MM.1S (cell line): ENCODE measurements around the gene WDR31.

Experiments
- DNase-seq: peaks from one replicate; pipeline ENCODE4 v3.0.0-alpha.2; 2015
- H2AFZ ChIP-seq: fragments of 300-600 bp; sonication (generic); 2 replicates; pipeline ENCODE4 v1.6.0; 2016; ENCODE audit warnings: antibody characterized with exemption, low read length
- H3F3A ChIP-seq: fragments of 300-600 bp; sonication (generic); 2 replicates; pipeline ENCODE4 v1.6.1; 2016; ENCODE audit warnings: mild to moderate bottlenecking, antibody characterized with exemption, low read length, moderate library complexity, mixed read lengths; ENCODE audit not compliant: insufficient read depth
- H3K27ac ChIP-seq: fragments of 300-600 bp; sonication (generic); 2 replicates; pipeline ENCODE4 v1.5.1; 2016; ENCODE audit warnings: mild to moderate bottlenecking, low read length
- H3K27me3 ChIP-seq: fragments of 300-600 bp; sonication (generic); replicated peaks from 2 replicates; pipeline ENCODE4 v1.6.0; 2016; ENCODE audit warnings: low read length; ENCODE audit not compliant: insufficient read depth
- H3K36me3 ChIP-seq: fragments of 300-600 bp; sonication (generic); replicated peaks from 2 replicates; pipeline ENCODE4 v1.6.1; 2016; ENCODE audit warnings: mild to moderate bottlenecking, low read length, mixed read lengths; ENCODE audit not compliant: insufficient read depth
- H3K4me1 ChIP-seq: fragments of 300-600 bp; sonication (generic); 2 replicates; pipeline ENCODE4 v1.6.1; 2016; ENCODE audit warnings: low read length, mixed read lengths
- H3K4me2 ChIP-seq: fragments of 300-600 bp; sonication (generic); 2 replicates; pipeline ENCODE4 v1.6.0; 2016; ENCODE audit warnings: low read depth, low read length
- H3K4me3 ChIP-seq: fragments of 300-600 bp; sonication (generic); 2 replicates; pipeline ENCODE4 v1.5.1; 2016; ENCODE audit warnings: low read length, mixed read lengths
- H3K79me2 ChIP-seq: fragments of 300-600 bp; sonication (generic); 2 replicates; pipeline ENCODE4 v1.6.1; 2016; ENCODE audit warnings: mixed run types, low read length, mixed read lengths
- H3K9ac ChIP-seq: fragments of 300-600 bp; sonication (generic); 2 replicates; pipeline ENCODE4 v1.6.1; 2016; ENCODE audit warnings: low read length, mixed read lengths
- H3K9me2 ChIP-seq: fragments of 300-600 bp; sonication (generic); replicated peaks from 2 replicates; pipeline ENCODE4 v1.6.1; 2016; ENCODE audit warnings: mild to moderate bottlenecking, low read length, mixed read lengths; ENCODE audit not compliant: insufficient read depth
- H3K9me3 ChIP-seq: fragments of 300-600 bp; sonication (generic); replicated peaks from 2 replicates; pipeline ENCODE4 v1.6.1; 2016; ENCODE audit warnings: mild to moderate bottlenecking, low read length, mixed read lengths; ENCODE audit not compliant: insufficient read depth
- H4K20me1 ChIP-seq: fragments of 300-600 bp; sonication (generic); 2 replicates; pipeline ENCODE4 v1.6.1; 2016; ENCODE audit warnings: mild to moderate bottlenecking, low read length, moderate library complexity, mixed read lengths; ENCODE audit not compliant: insufficient read depth
- CTCF ChIP-seq: fragments of 300-600 bp; sonication (generic); IDR thresholded peaks from 2 replicates; pipeline ENCODE4 v1.5.1; 2016; ENCODE audit warnings: antibody characterized with exemption, low read length, mixed read lengths
- EZH2 ChIP-seq: fragments of 300-600 bp; sonication (generic); optimal IDR thresholded peaks from 2 replicates; pipeline ENCODE3; 2017; ENCODE audit warnings: low read depth, mild to moderate bottlenecking, antibody characterized with exemption, low read length, mixed read lengths
- EZH2phosphoT487 ChIP-seq: fragments of 300-600 bp; sonication (generic); IDR thresholded peaks from 2 replicates; pipeline ENCODE4 v1.6.1; 2018; ENCODE audit warnings: antibody characterized with exemption, low read length

The WDR31 gene

DNA sequence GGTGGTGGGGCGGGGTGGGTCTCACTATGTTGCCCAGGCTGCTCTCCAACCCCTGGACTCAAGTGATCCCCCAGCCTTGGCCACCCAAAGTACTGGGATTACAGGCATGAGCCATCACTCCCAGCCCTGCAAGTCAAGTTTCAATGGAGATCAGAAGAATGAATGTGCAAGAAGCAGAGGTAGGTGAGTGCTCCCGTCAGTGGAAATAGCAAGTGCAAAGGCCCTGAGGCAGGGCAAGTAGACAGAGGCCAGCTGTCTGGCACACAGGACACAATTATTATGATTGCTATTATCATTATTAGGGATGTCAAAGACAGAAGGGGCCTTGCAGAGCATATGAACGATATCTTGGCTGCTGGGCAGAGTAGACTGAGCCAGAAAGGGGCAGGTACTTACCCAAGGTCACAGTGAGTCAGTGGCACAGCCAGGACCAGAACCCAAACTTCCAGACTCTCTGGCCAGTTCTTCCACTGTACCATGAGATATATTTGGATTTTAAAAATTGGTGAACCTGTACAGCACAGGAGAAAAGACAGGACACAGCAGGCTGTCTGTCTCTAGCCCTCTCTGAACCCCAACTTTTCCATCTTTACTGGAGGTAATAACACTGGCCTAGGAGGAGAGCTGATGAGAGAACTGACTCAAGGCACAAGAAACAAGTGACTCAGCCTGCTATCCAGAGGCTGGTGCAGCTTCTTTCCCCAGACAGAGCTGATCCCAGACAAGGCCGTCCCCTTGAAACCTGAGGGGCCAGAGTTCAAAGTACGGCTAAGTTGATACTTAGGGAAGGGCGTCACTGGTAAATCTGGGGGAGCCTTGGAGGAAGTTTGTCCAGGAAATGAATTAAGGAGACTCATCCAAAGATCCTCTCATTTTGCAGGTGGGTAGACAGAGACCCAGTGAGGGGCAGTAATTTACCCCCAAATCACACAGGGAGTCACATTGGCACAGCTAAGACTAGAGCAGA, 35.3 kb upstream of the WDR31 start:
- Histone ChIP-seq H3K9me2 (no peaks in the 10 kb centered on the region), H3K27me3 (no peaks in the 10 kb centered on the region), H3K4me2 (peak overlapping the region; percentile 77), H3K36me3 (no peaks in the 10 kb centered on the region), H3K9ac (peak overlapping the region; percentile 41; the same call in 1 of the 2 replicates), H3K27ac (peak overlapping the region; percentile 4; the same call in 1 of the 2 replicates), H4K20me1 (no peaks in the 10 kb centered on the region), H3K4me3 (peak overlapping the region; percentile 49), H2AFZ (no peak overlapping the region), H3F3A (peaks cover 20% of the 10 kb centered on the region), H3K4me1 (peaks cover 15% of the 10 kb centered on the region), H3K9me3 (no peaks in the 10 kb centered on the region), H3K79me2 (peaks cover 24% of the 10 kb centered on the region)
- DNase-seq = no peak
- TF ChIP-seq EZH2 (no peak), EZH2phosphoT487 (no peak), CTCF (no peak)

GRCh38 chr9:113373676-113374392, 33.8 kb upstream of the WDR31 start:
- Histone ChIP-seq H3K9me2 (no peaks in the 10 kb centered on the region), H3K9me3 (no peaks in the 10 kb centered on the region), H3K79me2 (peaks cover 24% of the 10 kb centered on the region), H3K4me1 (peaks cover 15% of the 10 kb centered on the region), H3K27me3 (no peaks in the 10 kb centered on the region), H3F3A (peaks cover 20% of the 10 kb centered on the region), H3K9ac (no peak overlapping the region), H4K20me1 (no peaks in the 10 kb centered on the region), H2AFZ (no peak overlapping the region), H3K27ac (peak overlapping the region; percentile 35; the same call in 1 of the 2 replicates), H3K36me3 (no peaks in the 10 kb centered on the region), H3K4me3 (no peak overlapping the region), H3K4me2 (peak overlapping the region; percentile 33; the same call in 1 of the 2 replicates)
- no peak for DNase-seq
- no peak for TF ChIP-seq EZH2phosphoT487
- no peak for TF ChIP-seq CTCF
- TF ChIP-seq EZH2 = no peak

DNA sequence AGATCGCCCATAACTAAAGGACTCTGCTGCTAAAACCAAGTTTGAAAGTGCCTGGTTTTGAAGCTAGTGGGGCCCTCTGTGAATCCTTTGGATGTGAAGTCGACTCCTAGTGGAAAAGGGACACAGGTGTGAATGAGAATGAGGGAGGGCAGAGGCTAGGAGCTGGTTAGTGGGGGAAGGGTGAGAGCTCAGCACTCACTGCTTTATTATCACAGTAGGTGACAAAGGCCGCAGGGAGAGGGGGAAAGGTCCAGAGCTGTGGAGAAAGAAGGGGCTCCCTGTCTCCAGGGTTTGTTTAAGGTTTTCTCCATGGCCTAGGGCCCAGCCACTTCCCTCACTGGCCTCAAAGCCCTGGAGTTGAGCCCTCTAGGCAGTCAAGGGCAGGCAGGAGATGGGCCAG, 33.2 kb upstream of the WDR31 start:
- H3F3A ChIP-seq = peaks cover 20% of the 10 kb centered on the region
- no peak overlapping the region for H2AFZ ChIP-seq
- peak overlapping the region; percentile 33; the same call in 1 of the 2 replicates for H3K4me2 ChIP-seq
- H3K9me3 ChIP-seq = no peaks in the 10 kb centered on the region
- H3K27ac ChIP-seq = peak overlapping the region; percentile 35; the same call in 1 of the 2 replicates
- no peaks in the 10 kb centered on the region for H4K20me1 ChIP-seq
- peaks cover 15% of the 10 kb centered on the region for H3K4me1 ChIP-seq
- no peak overlapping the region for H3K4me3 ChIP-seq
- H3K36me3 ChIP-seq = no peaks in the 10 kb centered on the region
- no peaks in the 10 kb centered on the region for H3K9me2 ChIP-seq
- peaks cover 24% of the 10 kb centered on the region for H3K79me2 ChIP-seq
- no peaks in the 10 kb centered on the region for H3K27me3 ChIP-seq
- TF ChIP-seq EZH2 (no peak), EZH2phosphoT487 (no peak), CTCF (no peak)
- H3K9ac ChIP-seq = no peak overlapping the region
- DNase-seq = no peak
